ENCODE measurements around the gene CIDEB.

Gene CIDEB

GRCh38 chr14:24290746-24291145 is 17.0 kb downstream of the CIDEB start:
- no peak for FAIRE-seq

- FAIRE-seq = no peak
These were observed 18.0 kb downstream of the CIDEB start for GRCh38 chr14:24289649-24290280.

- no peak for FAIRE-seq
These were observed 20.8 kb downstream of the CIDEB start for GRCh38 chr14:24286996-24287395.

GRCh38 chr14:24285351-24285750 is 22.4 kb downstream of the CIDEB start:
- no peak for FAIRE-seq

- FAIRE-seq = no peak
These were observed 23.2 kb downstream of the CIDEB start for GRCh38 chr14:24284501-24285035.

GRCh38 chr14:24283796-24284460 is 23.8 kb downstream of the CIDEB start:
- FAIRE-seq = no peak

- no peak for FAIRE-seq
These were observed 25.0 kb downstream of the CIDEB start for GRCh38 chr14:24282736-24283135.

- no peak for FAIRE-seq
These were observed 26.1 kb downstream of the CIDEB start for GRCh38 chr14:24281636-24282035.

GRCh38 chr14:24280797-24281460 is 26.8 kb downstream of the CIDEB start:
- FAIRE-seq = no peak

GRCh38 chr14:24279301-24280186 is 28.2 kb downstream of the CIDEB start:
- FAIRE-seq = no peak

GRCh38 chr14:24278424-24278823 is 29.4 kb downstream of the CIDEB start:
- FAIRE-seq = no peak

GRCh38 chr14:24277606-24278321 is 30.0 kb downstream of the CIDEB start:
- FAIRE-seq = no peak

GRCh38 chr14:24277071-24277470 is 30.7 kb downstream of the CIDEB start:
- no peak for FAIRE-seq

- FAIRE-seq = no peak
These were observed 33.7 kb downstream of the CIDEB start for GRCh38 chr14:24274101-24274543.

GRCh38 chr14:24273422-24273998 is 34.3 kb downstream of the CIDEB start:
- FAIRE-seq = no peak

GRCh38 chr14:24272467-24272866 is 35.3 kb downstream of the CIDEB start:
- FAIRE-seq = no peak

- no peak for FAIRE-seq
These were observed 35.9 kb downstream of the CIDEB start for GRCh38 chr14:24271834-24272263.

- no peak for FAIRE-seq
These were observed 36.5 kb downstream of the CIDEB start, which contains the start of gene RABGGTA for GRCh38 chr14:24271134-24271833. Gene RABGGTA, minus strand, starts transcription at chr14:24271597. Its CDS starts 482 bp downstream, at chr14:24271115.

- no peak for FAIRE-seq
These were observed 37.1 kb downstream of the CIDEB start for GRCh38 chr14:24270537-24271133.

GRCh38 chr14:24269910-24270536 is 37.8 kb downstream of the CIDEB start:
- no peak for FAIRE-seq

Measured in endometrium (tissue), 2 donors.